ENCODE results near the gene PHF19.

GRCh38 chr9:120857902-120858301, 19.1 kb downstream of the PHF19 start:
- TF ChIP-seq GABPA (IDR thresholded peaks at IDR 0.05; ENCODE audit: low read depth) (no peak), POLR2AphosphoS5 (IDR thresholded peaks at IDR 0.05; ENCODE audit: low read length) (no peak), SRF (IDR thresholded peaks at IDR 0.05; ENCODE audit: low read depth in 2 of 2, low read length in 2 of 2) (no peak), NR2C1 (IDR thresholded peaks at IDR 0.05) (no peak), BCL11A (IDR thresholded peaks at IDR 0.05; ENCODE audit: low read depth, low read length) (no peak), RFX5 (IDR thresholded peaks at IDR 0.05; ENCODE audit: low read depth, low read length) (no peak), TAF1 (IDR thresholded peaks at IDR 0.05; ENCODE audit: borderline replicate concordance, low read depth, low read length) (no peak), PBX3 (IDR thresholded peaks at IDR 0.05; ENCODE audit: insufficient replicate concordance, low read depth, low read length) (no peak), POLR2A (IDR thresholded peaks at IDR 0.05; ENCODE audit: low read depth, low read length) (no peak), HDAC2 (IDR thresholded peaks at IDR 0.05) (no peak)
- TF ChIP-seq, protein P1, sequence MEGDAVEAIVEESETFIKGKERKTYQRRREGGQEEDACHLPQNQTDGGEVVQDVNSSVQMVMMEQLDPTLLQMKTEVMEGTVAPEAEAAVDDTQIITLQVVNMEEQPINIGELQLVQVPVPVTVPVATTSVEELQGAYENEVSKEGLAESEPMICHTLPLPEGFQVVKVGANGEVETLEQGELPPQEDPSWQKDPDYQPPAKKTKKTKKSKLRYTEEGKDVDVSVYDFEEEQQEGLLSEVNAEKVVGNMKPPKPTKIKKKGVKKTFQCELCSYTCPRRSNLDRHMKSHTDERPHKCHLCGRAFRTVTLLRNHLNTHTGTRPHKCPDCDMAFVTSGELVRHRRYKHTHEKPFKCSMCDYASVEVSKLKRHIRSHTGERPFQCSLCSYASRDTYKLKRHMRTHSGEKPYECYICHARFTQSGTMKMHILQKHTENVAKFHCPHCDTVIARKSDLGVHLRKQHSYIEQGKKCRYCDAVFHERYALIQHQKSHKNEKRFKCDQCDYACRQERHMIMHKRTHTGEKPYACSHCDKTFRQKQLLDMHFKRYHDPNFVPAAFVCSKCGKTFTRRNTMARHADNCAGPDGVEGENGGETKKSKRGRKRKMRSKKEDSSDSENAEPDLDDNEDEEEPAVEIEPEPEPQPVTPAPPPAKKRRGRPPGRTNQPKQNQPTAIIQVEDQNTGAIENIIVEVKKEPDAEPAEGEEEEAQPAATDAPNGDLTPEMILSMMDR (IDR thresholded peaks at IDR 0.05 in 2 of 3, conservative IDR thresholded peaks at IDR 0.05 in 1 of 3; ENCODE audit: control insufficient read depth in 2 of 3, extremely low read depth in 1 of 3, insufficient read depth in 1 of 3, low read depth in 3 of 3, low read length in 3 of 3): no peak
- TF ChIP-seq, protein P2, sequence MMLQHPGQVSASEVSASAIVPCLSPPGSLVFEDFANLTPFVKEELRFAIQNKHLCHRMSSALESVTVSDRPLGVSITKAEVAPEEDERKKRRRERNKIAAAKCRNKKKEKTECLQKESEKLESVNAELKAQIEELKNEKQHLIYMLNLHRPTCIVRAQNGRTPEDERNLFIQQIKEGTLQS (IDR thresholded peaks at IDR 0.05; ENCODE audit: borderline replicate concordance, extremely low read depth, low read depth, low read length): no peak
- TF ChIP-seq, protein P3, sequence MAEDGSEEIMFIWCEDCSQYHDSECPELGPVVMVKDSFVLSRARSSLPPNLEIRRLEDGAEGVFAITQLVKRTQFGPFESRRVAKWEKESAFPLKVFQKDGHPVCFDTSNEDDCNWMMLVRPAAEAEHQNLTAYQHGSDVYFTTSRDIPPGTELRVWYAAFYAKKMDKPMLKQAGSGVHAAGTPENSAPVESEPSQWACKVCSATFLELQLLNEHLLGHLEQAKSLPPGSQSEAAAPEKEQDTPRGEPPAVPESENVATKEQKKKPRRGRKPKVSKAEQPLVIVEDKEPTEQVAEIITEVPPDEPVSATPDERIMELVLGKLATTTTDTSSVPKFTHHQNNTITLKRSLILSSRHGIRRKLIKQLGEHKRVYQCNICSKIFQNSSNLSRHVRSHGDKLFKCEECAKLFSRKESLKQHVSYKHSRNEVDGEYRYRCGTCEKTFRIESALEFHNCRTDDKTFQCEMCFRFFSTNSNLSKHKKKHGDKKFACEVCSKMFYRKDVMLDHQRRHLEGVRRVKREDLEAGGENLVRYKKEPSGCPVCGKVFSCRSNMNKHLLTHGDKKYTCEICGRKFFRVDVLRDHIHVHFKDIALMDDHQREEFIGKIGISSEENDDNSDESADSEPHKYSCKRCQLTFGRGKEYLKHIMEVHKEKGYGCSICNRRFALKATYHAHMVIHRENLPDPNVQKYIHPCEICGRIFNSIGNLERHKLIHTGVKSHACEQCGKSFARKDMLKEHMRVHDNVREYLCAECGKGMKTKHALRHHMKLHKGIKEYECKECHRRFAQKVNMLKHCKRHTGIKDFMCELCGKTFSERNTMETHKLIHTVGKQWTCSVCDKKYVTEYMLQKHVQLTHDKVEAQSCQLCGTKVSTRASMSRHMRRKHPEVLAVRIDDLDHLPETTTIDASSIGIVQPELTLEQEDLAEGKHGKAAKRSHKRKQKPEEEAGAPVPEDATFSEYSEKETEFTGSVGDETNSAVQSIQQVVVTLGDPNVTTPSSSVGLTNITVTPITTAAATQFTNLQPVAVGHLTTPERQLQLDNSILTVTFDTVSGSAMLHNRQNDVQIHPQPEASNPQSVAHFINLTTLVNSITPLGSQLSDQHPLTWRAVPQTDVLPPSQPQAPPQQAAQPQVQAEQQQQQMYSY (CRISPR knock-in tag; IDR thresholded peaks at IDR 0.05): no peak
- TF ChIP-seq, protein P4, sequence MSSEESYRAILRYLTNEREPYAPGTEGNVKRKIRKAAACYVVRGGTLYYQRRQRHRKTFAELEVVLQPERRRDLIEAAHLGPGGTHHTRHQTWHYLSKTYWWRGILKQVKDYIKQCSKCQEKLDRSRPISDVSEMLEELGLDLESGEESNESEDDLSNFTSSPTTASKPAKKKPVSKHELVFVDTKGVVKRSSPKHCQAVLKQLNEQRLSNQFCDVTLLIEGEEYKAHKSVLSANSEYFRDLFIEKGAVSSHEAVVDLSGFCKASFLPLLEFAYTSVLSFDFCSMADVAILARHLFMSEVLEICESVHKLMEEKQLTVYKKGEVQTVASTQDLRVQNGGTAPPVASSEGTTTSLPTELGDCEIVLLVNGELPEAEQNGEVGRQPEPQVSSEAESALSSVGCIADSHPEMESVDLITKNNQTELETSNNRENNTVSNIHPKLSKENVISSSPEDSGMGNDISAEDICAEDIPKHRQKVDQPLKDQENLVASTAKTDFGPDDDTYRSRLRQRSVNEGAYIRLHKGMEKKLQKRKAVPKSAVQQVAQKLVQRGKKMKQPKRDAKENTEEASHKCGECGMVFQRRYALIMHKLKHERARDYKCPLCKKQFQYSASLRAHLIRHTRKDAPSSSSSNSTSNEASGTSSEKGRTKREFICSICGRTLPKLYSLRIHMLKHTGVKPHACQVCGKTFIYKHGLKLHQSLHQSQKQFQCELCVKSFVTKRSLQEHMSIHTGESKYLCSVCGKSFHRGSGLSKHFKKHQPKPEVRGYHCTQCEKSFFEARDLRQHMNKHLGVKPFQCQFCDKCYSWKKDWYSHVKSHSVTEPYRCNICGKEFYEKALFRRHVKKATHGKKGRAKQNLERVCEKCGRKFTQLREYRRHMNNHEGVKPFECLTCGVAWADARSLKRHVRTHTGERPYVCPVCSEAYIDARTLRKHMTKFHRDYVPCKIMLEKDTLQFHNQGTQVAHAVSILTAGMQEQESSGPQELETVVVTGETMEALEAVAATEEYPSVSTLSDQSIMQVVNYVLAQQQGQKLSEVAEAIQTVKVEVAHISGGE (CRISPR knock-in tag; IDR thresholded peaks at IDR 0.05): no peak

Measured in GM12878 (cell line).